NCI-H345 treated with DMSO at 0.1 percent for 48 hours (cell line): ENCODE measurements around the gene USP5.
"Not testable (repeated sequence)": the region's sequence is repeated elsewhere in the genome, so short reads cannot be mapped to it uniquely, and the experiment has no call there.

Source experiments
- DNase-seq: peaks from one replicate; lab custom pipeline; 2025; ENCODE audit not compliant: unreplicated experiment; lab: John Stamatoyannopoulos, UW

The USP5 gene

DNA sequence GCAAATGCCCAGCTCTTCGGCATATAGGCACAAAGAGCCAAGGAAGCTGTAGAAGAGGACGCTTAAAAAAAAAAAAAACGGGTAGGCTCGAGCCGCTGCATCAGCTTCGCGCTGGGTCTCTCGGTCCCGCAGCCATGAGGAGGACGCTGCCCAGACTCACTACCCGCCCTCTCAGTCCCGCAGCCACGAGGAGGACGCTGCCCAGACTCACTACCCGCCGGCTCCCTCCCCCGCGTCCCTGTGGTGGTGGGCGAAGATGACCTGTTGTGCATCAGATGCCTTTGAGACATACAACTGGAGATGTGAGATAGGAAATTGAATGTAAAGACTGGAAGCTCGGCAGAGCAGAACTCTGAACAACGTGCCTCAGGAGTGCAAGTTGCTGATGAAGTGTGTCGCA lies 32.6 kb downstream of the USP5 start:
- no peak for DNase-seq

- not testable (repeated sequence) for DNase-seq
Observed at GRCh38 chr12:6886206-6886999, 34.5 kb downstream of the USP5 start.

- DNase-seq: no peak
Observed at GRCh38 chr12:6887460-6887859, 35.5 kb downstream of the USP5 start.

DNA sequence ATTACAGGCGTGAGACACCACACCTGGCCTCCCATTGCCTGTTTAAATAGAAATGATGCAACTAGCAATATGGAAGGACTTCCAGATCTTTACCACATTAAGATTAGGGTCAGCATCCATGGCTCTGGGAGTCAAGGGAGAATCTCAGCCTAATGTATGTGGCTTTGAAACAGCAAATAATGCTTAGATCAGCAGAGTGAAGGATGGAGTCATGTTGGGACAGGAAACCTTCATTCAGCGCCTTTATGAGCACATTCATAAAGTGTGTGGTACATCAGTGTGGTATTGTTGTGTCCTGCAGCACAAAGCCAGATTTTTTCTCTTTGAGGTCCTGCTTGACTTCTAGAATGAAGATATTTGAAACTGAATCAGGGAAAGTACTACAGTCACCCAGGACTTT lies 36.4 kb downstream of the USP5 start:
- DNase-seq: no peak

GRCh38 chr12:6888794-6889193 lies 36.8 kb downstream of the USP5 start:
- not testable (repeated sequence) for DNase-seq

DNA sequence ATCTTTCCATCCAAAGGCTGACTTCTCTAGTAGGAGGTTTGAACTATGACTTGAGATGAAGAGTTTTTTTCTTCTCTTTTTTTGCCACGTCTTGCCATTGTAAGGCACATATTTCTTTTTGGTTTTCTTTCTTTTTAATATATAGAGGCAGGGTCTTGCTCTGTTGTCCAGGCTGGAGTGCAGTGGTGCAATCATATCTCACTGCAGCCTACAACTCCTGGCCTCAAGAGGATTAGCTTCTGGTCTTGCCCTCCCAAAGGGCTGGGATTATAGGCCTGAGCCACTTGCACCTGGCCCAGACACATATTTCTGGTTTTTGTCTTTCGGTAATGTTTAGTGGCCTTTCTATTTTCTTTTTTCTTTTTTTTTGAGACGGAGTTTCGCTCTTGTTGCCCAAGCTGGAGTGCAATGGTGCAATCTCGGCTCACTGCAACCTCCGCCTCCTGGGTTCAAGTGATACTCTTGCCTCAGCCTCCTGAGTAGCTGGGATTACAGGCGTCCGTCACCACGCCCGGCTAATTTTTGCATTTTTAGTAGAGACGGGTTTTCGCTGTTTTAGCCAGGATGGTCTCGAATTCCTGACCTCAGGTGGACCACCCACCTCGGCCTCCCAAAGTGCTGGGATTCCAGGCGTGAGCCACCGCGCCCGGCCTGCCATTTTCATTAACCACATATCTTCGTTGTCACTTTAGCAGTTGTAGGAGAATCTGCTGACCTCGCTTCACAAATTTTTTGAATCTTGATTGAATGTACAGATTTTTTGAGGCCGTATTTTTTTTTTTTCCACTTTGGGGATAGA lies 38.0 kb downstream of the USP5 start:
- not testable (repeated sequence) for DNase-seq

- DNase-seq: peak; percentile 93
Observed at GRCh38 chr12:6890789-6891645, 39.1 kb downstream of the USP5 start.

GRCh38 chr12:6891646-6892001 lies 39.7 kb downstream of the USP5 start:
- no peak for DNase-seq

GRCh38 chr12:6892683-6893082 lies 40.7 kb downstream of the USP5 start:
- not testable (repeated sequence) for DNase-seq

- no peak for DNase-seq
Observed at GRCh38 chr12:6894321-6894720, 42.4 kb downstream of the USP5 start.

- no peak for DNase-seq
Observed at GRCh38 chr12:6896846-6897435, 45.0 kb downstream of the USP5 start.

GRCh38 chr12:6899427-6899826 lies 47.5 kb downstream of the USP5 start:
- no peak for DNase-seq

DNA sequence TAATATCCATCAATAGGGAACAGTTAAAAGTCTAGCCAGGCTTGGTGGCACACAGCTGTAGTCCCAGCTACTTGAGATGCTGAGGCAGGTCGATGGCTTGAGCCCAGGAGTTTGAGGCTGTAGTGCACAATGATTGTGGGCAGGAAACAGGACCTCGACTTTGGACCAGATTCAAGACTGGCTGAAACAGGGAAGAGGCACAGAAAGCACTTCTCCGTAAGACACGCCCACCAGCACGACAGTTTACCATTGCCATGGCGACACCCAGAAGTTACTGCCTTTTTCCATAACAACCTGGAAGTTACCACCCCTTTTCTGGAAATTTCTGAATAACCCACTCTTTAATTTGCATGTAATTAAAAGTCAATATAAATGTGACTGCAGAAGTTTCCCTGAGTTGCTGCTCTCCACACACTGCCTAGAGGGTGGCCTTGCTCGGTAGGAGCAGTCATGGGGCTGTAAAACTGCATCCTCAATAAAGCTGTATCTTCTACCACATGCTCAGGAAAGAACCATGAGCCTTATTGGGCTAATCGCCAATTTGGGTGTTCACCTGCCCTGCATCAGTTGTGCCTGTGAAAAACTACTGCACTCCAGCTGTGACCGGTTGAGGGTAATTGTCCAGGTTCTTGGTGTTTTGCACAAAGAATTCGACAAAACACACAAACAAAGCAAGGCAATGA lies 48.0 kb downstream of the USP5 start:
- peak; percentile 61 for DNase-seq

- DNase-seq: no peak
Observed at GRCh38 chr12:6902448-6902847, 50.5 kb downstream of the USP5 start.

GRCh38 chr12:6903722-6904121 lies 51.8 kb downstream of the USP5 start:
- DNase-seq: no peak

DNA sequence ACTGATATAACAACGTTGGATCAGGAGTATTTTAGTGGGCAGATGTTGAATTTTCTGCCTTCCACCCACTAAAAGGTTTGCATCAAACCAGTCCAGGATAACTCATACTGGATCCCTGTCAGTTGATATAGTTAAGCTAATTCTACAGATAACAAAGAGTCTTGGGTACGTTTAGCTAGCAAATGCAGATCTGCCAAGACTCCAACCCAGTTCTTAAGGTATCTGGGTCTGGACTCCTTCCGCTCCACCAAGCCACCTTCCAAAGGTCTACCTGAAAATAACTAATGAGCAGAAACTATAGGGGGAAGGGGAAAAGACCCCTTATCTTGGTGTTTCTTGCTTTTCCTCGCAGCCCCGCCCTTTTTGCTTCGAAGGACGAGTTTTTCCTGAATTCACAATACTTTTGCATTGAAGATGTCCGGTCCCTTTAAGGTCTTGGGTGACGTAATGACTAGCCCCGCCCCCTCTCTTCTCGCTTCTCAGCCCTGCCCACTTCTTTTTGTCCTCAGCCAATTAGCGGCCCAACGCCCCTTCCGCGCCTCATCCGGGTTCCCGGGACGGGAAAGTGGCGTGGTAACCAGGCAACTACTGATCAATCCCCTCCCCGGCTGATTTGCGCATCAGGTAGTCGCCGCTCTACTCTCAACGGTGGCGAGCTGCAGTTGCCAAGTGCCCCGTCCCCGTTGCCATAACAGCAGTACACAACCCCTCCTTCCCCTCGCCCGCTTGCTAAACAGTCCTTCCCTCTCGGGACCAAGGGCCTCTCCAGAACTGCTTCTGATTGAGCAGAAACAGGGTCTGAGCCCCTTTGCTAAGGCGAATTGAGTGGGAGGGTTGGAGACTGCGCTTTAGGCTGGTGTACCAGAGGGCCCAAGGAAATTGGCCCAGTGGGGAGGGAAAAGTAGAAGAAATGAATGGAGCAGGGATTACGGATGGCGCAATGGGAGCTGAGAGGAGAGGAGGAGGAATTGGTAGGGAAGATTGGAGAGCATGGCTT lies 52.6 kb downstream of the USP5 start, which contains the start of gene LRRC23:
Gene LRRC23 (plus strand): TSS at position 543 of the 997 bp plus-strand sequence. CDS start 812 bp downstream, outside the sequence.
- DNase-seq: peak; percentile 98

GRCh38 chr12:6905414-6906040 lies 53.6 kb downstream of the USP5 start:
- no peak for DNase-seq

DNA sequence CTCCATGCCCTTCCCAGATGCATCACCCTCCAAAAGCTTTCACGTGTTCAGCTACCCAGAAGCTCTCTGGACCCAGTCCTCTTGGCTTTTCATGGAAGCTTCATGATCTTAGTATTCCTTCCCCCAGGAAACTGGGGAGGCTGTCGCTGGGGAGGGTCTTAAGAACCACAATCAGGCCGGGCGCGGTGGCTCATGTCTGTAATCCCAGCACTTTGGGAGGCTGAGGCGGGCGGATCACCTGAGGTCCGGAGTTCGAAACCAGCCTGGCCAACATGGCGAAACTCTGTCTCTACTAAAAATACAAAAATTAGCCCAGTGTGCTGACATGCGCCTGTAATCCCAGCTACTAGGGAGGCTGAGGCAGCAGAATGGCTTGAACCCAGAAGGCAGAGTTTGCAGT lies 56.2 kb downstream of the USP5 start:
- DNase-seq: not testable (repeated sequence)
